GM12878 (cell line): ENCODE measurements around the gene TPPP.

Experiments used
- CTCF ChIP-seq, 3 experiments: IDR thresholded peaks in 2 of 3; conservative IDR thresholded peaks in 1 of 3; 2 replicates each; pipeline ENCODE4 v1.5.1; 2011; ENCODE audit warnings: low read depth in 3 of 3, low read length in 3 of 3, mild to moderate bottlenecking in 3 of 3, control low read depth in 2 of 3, moderate library complexity in 2 of 3, inconsistent platforms in 1 of 3, mixed read lengths in 1 of 3; ENCODE audit not compliant: control insufficient read depth in 2 of 3, insufficient read depth in 1 of 3; ENCODE audit errors: extremely low read depth in 1 of 3
- E2F4 ChIP-seq: IDR thresholded peaks from 2 replicates; pipeline ENCODE4 v1.6.1; 2012; ENCODE audit warnings: low read depth, low read length, improper control_type of control experiment
- HDAC2 ChIP-seq: fragments of 200-600 bp; sonication (generic); IDR thresholded peaks from 2 replicates; pipeline ENCODE4 v1.6.1; 2017
- HDGF ChIP-seq: fragments of 450-650 bp; IDR thresholded peaks from 2 replicates; pipeline ENCODE4 v1.6.1; 2016; ENCODE audit warnings: antibody characterized with exemption
- KAT2A ChIP-seq: conservative IDR thresholded peaks from 2 replicates; pipeline ENCODE4 v1.6.1; 2011; ENCODE audit warnings: low read depth, low read length; ENCODE audit not compliant: control insufficient read depth
- MLLT1 ChIP-seq: fragments of 450-650 bp; IDR thresholded peaks from 2 replicates; pipeline ENCODE4 v1.6.1; 2016; ENCODE audit warnings: mild to moderate bottlenecking
- RFX5 ChIP-seq: IDR thresholded peaks from 2 replicates; pipeline ENCODE4 v1.6.1; 2011; ENCODE audit warnings: low read depth, low read length, improper control_type of control experiment
- STAT3 ChIP-seq: IDR thresholded peaks from 2 replicates; pipeline ENCODE4 v1.6.1; 2011; ENCODE audit warnings: low read depth, low read length, improper control_type of control experiment
- USF2 ChIP-seq: IDR thresholded peaks from 2 replicates; pipeline ENCODE4 v1.6.1; 2011; ENCODE audit warnings: low read depth, low read length, improper control_type of control experiment, borderline replicate concordance
- ZNF24 ChIP-seq: fragments of 450-650 bp; IDR thresholded peaks from 2 replicates; pipeline ENCODE4 v1.6.1; 2017; ENCODE audit warnings: antibody characterized with exemption, mild to moderate bottlenecking
- ZNF274 ChIP-seq: IDR thresholded peaks from one replicate; pipeline ENCODE4 v1.8.0; 2011; ENCODE audit not compliant: insufficient read length, insufficient read depth

GRCh38 chr5:618450-618849 lies 74.7 kb downstream of the TPPP start:
- TF ChIP-seq CTCF (IDR thresholded peaks at IDR 0.05 in 2 of 3, conservative IDR thresholded peaks at IDR 0.05 in 1 of 3; ENCODE audit: control insufficient read depth in 2 of 3, extremely low read depth in 1 of 3, insufficient read depth in 1 of 3, low read depth in 3 of 3, low read length in 3 of 3) (no peak), ZNF274 (no peak), RFX5 (no peak), KAT2A (no peak), HDAC2 (no peak), HDGF (no peak), ZNF24 (no peak), USF2 (no peak), STAT3 (no peak), E2F4 (no peak), MLLT1 (no peak)
